ENCODE data around the gene CYP8B1.

The CYP8B1 gene, protein sequence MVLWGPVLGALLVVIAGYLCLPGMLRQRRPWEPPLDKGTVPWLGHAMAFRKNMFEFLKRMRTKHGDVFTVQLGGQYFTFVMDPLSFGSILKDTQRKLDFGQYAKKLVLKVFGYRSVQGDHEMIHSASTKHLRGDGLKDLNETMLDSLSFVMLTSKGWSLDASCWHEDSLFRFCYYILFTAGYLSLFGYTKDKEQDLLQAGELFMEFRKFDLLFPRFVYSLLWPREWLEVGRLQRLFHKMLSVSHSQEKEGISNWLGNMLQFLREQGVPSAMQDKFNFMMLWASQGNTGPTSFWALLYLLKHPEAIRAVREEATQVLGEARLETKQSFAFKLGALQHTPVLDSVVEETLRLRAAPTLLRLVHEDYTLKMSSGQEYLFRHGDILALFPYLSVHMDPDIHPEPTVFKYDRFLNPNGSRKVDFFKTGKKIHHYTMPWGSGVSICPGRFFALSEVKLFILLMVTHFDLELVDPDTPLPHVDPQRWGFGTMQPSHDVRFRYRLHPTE

DNA sequence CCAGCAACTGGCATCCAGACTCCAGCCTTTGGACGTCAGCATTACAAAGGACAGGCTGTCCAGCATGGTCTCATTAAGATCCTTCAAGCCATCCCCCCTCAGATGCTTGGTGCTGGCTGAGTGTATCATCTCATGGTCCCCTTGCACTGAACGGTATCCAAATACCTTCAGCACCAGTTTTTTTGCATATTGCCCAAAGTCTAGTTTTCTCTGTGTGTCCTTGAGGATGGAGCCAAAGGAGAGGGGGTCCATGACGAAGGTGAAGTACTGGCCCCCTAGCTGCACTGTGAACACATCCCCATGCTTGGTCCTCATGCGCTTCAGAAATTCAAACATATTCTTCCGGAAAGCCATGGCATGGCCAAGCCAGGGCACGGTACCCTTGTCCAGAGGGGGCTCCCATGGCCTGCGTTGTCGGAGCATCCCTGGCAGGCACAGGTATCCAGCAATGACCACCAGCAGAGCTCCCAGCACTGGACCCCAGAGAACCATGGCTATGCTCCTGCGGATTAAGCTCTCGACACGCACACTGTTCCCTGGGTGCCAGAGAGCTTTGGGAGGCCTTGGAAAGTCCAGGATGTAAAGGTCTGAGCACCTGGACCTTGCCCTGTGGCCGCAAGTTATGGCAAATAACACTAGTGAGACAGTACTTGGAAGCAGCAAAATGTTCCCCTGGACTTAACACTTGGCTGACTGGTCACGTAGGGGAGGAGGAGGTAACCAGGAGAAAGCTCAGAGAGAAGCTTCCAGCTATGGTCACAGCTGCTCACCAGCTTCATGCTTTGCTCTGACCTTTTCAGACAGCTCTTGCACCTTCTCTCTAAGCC is at the start of gene CYP8B1:
Gene CYP8B1 (minus strand): TSS at position 555 of the 827 bp plus-strand sequence. CDS start 63 bp downstream, at position 492.
- DNase-seq = no peak

DNA sequence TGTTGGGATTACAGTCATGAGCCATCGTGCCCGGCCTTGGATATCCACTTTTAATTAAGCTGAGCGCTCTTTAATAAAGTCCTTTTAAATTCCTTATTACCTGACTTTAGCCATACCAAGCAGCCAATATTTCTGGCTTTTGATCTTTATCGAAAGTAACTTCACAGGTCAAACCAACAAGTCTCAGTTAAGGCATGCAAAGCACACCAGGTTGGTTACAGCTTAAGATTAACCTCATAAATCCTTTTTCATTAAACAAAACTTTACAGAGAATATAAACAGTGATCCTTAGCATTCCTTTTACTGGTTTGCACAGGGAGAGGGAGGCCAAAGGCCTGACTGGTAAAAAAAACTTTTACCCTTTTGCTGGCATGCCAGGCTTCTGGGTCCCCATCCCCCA is 47.9 kb upstream of the CYP8B1 start:
- no peak for DNase-seq

DNA sequence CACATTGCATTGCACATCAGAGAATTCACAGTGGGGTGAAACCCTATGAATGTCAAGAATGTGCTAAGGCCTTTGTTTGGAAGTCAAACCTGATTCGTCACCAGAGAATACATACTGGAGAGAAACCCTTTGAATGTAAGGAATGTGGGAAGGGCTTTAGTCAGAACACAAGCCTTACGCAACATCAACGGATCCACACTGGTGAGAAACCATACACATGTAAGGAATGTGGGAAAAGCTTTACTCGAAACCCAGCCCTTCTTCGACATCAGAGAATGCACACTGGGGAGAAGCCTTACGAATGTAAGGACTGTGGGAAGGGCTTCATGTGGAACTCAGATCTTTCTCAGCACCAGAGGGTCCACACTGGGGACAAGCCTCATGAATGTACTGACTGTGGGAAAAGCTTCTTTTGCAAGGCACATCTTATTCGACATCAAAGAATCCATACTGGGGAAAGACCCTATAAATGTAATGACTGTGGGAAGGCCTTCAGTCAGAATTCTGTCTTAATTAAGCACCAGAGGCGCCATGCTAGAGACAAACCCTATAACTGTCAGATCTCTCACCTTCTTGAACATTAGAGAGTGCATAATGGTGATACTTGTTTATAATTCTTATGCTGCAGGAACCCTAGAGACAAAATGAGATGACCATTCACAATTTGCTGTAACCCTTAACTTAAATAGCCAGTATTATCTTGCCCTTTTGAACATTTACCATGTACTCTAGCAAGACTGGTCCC is 39.3 kb upstream of the CYP8B1 start:
- no peak for DNase-seq

DNA sequence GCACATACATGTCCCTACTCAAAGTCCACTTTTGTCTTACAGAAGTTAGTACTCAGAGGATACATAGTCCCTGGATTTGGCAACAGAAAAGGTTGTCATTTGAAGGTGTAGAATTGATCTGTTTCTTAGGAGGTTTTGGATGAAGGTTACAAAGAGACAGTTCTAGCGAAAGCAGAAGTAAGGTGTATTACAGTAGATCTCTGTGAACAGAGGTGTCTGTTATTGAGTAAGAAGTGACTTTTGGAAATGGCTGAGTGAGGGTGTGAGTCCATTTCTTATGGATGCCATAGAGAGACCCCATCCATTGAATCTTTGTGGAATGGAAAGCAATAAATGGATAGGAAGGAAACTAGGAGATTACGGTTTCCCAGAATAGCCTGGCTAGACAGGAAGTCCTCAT is 35.9 kb upstream of the CYP8B1 start:
- no peak for DNase-seq

DNA sequence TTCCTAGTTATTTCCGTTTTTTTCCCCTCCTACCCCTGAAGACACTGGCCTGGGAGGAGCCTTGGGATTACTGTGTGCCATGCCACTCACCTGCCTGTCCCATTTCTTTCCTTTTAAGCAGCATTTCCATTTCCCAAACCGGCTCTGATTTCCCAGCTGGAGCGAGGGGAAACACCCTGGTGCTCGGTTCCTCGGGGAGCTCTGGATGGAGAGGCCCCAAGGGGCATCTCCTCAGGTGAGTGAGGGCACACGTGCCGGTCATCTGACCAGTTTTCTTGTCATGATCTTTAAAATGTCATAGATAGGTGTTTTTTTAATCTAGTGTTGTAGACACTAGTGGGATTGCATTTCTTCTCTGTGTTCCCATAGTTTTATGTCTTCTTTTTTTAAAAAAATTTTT is 33.0 kb upstream of the CYP8B1 start:
- DNase-seq = no peak

DNA sequence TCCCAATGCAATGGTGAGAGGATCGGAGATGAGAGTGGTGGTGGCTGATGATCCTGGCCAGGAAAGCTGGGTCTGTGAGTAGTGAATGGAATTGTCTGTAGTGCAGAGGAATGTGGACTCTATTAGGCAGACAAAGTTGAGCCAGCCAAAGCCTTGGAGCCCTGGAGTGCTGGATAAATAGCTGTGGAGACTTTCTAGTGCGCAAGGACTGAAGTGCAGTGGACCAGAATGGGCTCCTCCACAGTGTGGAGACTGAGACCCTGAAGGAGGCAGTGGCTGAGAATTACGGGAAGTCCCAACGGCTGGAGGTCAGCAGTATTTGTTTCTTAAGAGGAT is 31.1 kb upstream of the CYP8B1 start:
- no peak for DNase-seq

DNA sequence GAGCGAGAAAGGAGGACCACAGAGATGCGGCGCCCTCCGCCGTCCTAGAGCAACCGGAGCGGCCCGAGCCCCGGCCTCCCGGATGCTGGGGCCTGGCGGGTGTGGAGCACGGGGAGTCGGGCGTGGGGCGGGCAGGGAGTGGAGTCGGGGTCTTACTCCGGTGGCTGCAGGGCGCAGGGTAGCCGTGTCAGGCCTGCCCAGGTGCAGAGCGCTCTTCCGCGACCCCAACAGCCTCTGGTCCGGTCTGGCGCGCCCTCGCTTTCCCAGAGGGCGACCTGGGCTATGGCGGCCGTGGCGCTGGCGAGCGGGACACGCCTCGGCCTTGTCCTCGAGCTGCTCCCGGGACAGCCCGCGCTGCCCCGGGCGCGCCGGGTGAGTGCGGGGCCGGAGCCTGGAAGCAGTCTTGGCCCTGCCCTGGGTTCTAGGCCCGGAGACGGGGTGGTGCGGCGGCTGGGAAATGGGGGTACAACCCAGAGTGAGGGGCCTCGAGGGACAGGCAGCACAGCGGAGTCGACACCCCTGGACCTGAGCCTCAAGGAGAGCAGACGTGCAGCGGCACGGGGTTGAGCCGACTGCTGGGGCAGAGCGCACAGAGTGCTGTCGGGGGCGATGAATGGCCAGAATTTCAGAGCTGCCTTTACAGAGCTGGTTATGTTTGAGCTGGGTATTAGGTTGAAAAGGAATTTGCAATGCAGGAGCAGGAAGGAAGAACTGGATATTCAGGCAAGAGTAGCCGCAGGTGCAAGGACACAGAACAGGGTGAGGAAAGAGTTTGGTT is 30.6 kb upstream of the CYP8B1 start, which contains the start of gene ZNF662:
Gene ZNF662 (plus strand): TSS at position 73 of the 778 bp plus-strand sequence. CDS start 1,973 bp downstream, outside the sequence.
- DNase-seq = no peak

DNA sequence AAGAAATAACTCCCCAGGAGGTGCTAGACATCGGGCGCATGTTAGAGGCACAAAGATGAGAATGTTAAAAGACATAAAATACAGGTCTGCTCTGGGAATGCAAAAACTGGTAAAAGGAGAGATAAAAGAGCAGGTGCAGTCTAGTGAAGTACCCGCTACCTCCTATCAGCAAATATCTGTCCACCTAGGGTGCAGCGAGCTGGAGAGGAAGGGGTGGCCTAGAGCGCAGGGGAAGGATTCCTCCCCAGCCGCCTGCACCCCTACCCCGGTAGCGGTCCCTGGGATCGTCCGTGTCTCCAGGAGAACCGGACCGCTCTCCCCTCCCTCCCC is 30.0 kb upstream of the CYP8B1 start:
- no peak for DNase-seq

DNA sequence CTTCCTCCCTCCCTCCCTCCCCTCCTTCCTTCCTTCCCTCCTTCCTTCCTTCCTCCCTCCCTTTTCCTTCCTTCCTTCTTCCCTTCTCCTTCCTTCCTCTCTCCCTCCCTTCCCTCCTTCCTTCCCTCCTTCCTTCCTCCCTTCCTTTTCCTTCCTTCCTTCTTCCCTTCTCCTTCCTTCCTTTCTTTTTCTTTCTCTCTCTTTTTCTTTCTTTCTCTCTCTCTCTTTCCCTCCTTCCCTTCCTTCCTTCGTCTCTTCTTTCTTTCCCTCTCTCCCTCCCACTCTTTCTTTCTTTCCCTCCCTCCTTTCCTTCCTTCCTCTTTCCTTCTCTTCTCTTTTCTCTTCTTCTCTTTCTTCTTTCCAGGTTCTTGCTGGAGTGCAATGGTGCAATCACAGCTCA is 28.4 kb upstream of the CYP8B1 start:
- no peak for DNase-seq

DNA sequence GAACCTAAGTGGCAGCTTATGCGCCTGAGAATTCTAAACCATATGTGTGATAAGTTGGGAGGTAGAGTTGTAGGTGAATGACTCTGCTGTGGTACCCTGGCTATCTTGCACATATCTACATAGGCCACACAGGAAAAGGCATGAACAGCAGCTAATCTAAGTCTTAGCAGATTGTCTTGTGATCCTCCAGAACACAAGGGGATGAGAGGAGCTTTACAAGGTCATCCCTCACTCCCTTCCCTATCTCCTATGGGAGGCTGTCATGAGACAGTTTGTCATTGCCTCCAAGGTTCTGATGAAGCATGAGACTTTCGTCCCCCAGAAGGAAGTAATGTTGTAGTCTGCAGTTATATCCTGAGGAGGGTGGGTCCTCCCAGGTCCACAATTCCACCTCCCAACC is 26.6 kb upstream of the CYP8B1 start:
- DNase-seq = no peak

DNA sequence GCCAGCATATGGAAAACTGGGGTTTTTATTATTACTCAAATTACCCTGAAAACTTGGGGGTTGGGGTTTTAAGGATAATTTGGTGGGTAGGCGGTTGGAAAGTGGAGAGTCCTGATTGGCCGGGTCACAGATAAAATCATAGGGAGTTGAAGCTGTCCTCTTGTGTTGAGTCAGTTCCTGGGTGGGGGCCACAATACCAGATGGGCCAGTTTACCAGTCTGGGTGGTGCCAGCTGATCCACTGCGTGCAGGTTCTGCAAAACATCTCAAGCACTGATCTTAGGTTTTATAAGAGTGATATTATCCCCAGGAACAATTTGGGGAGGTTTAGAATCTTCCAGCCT is 25.4 kb upstream of the CYP8B1 start:
- no peak for DNase-seq

DNA sequence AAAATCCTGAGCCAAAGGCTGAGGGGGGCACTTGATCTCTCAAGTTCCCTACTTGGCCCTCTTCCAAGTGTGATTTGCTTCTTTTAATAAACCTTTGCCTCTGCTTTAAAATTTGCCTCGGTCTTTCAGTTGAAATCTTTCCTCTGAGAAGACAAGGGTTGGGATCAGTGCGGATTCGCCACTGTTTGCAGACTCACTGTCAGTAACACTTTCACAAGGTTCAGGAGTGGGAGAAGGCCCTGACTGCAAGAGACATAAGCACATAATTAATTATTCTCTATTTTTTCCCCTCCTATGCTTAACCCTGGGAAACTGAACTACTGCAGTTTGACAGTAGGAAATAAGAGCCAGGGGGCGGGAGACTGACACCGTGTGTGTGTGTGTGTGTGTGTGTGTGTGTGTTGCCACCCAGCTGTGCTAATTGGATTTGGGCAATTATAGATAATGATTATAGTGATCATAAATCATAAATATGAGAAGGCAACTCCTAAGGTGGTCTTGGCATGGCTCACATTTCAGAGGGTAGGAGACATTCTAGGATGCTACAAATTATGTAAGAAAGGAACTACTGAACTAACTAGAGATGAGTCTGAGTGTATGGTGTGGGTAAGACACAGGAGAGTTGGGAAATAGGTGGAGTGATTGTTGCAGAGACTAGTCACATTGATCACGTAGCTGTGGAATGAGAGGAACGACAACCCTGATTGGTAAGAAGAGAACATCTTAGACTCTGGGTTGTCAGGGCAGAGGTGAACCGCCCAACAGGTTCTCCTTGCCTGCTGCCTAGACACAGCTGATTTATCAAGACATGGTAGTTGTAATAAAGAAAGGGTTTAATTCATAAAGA is 24.8 kb upstream of the CYP8B1 start:
- DNase-seq = no peak

DNA sequence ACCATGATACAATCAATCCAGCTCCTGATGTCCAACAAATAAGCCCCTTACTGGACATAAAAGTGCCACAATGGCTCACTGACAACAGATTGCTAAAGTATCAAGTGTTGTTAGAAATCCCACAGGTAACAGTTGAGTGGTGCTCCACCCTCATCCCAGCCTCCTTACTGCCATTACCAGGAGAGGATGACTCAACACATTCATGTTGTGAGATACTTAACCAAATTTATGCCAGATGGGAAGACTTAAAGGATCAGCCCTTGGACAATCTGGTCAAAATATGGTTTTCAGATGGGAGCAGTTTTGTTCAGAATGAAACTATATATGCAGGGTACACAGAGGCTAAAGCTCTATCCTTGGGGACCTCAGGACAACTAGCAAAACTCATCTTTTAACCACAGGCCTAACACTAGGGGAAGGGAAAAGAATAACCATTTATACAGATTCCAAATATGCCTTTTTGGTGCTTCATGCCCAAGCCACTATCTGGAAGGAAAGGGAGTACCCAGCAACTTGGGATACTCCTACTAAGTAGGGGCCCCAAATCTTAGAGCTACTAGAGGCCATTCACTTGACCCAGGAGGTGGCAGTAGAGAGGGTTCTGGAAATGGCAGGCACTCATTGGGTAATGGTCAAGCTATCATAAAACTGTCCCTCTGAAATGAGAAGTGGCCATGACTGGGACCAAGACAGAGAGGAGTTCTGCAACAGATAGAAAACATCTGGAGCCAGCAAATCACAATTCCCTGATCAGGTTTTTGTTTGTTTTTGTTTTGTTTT is 23.4 kb upstream of the CYP8B1 start:
- no peak for DNase-seq

DNA sequence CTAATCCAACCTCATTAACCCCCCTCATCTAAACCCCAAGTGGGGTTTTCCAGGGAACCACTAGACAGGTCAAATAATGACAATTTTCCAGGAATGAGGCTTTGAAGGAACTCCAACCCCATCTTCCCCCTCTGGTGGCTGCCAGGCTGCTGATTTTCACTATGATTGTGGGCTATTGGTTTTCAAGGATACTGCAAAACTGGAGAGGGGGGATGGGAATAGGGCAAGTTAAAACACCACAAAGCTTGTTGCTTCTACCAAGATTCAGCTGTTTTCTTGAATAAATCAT is 19.8 kb upstream of the CYP8B1 start:
- no peak for DNase-seq

DNA sequence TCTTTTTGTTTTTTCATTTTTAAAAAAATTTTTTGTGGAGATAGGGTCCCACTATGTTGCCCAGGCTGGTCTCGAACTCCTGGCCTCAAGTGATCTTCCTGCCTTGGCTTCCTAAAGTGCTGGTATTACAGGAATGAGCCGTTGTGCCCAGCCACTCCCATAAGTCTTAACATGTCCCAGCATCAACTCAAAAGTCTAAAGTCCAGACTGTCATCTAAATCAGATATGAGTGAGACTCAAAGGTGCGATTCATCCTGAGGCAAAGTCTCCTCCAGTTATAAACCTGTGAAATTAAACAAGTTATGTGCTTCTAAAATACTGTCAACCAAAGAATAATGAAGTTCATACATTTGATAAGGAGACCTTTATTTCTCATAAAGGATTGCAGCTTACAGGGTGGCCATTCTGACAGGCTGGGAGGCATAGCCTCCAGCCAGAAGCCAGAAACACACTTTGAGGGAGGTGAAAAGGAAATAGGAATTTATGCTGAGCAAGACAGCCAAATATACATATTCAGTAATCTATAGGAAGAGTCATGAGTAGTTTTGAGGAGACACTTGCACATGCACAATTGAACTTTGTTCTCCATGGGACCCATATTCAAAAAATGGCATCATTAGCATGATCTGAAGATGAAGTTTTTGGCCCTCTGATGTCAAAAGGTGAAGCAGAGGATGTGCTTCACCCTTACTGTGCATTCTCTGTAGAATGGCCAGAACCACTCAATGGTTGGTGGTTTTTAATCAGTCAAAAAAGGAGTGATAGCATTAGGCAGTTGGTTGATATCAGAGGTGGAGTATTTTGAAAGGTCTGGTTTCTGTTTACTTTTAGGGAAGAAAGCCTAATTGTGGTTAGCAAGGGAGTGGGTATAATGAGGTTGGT is 19.3 kb upstream of the CYP8B1 start:
- DNase-seq = no peak

DNA sequence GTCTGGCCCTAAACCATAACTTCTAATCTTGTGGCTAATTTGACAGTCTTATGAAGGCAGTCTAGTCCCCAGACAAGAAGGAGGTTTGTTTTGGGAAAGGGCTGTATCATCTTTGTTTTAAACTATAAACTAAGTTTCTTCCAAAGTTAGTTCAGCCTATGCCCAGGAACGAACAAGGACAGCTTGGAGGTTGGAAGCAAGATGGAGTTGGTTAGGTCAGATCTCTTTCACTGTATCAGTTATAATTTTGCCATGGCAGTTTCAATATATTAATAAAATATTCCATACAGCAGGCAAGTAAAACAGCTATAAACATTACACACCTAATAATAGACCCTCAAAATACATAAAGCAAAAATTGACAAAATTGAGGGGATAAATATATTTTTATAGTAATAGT is 17.1 kb upstream of the CYP8B1 start:
- DNase-seq = no peak

DNA sequence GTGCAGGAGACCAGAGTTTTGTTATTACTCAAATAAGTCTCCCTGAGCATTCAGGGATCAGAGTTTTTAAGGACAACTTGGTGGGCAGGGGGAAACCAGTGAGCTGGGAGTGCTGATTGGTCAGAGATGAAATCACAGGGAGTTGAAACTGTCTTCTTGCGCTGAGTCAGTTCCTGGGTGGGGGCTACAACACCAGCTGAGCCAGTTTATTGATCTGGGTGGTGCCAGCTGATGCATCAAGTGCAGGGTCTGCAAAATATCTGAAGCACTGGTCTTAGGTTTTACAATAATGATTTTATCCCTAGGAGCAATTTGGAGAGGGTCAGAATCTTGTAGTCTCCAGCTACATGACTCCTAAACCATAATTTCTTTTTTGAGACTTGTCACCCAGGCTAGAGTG is 16.5 kb upstream of the CYP8B1 start:
- no peak for DNase-seq

DNA sequence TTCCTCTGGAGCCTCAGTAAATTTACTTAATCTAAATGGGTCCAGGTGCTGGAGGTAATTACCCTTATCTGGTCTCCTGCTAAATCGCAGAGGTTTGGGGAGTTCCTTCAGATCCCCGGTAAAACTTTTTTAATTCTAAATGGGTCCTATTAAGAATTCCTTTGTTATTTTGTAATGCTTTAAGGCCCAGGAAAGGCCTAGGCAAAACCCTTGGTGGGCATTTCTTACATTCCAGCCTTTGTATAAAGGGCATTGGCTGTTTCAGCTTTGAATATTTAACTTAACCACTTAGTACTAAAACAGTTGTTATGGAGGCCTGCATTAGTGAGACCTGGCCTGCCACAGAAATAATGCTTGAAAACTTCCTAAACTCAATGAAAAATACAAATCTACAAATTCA is 15.4 kb upstream of the CYP8B1 start:
- DNase-seq = no peak

DNA sequence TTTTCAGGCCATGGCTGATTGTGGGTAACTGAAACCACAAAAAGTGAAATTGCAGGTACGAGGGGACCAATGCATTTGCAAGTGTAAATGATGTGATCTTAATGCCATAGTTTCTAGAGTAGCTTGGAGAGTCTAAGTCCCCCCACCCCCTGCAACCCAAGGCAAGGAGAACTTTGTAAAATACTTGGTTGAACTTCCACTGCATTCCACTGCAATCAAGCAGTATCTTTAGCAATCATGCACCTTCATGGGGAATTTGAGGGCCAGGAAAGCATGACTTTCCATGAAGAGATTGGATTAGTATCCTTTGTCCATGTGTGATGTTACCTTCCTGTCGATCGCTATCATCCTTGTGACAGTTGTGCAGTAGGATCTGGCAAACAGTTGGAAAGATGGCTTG is 11.4 kb upstream of the CYP8B1 start:
- DNase-seq = no peak

DNA sequence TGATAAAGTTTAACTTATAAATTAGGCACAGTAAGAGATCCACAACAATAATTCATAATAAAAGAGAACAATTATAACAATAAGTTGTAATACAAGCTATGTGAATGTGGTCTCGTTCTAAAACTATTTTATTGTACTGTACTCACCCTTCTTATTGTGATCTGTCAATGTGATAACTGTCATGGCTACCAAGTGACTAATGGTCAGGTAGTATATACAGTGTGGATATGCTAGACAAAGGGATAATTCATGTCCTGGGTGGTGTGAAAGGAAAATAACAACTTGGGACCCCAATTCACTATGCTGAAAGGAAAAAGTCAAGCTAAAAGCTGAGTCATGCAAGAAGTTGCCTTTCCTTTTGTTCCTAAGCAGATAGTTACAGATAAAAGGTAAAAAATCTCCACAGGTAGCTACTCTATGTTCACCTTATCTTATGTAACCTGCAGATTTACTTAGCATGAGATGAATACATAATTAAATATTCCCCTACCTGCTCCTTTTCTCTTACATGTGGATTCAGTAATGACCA is 10.7 kb upstream of the CYP8B1 start:
- no peak for DNase-seq

Data from stimulated activated CD4-positive, alpha-beta T cell treated with anti-CD3 and anti-CD28 coated beads, Interleukin-4, amount 100 ng/mL, for 24 hours (primary cell).